KG1 (cell line): ENCODE results near the gene IFI44L.

Source experiments
- DNase-seq: peaks from one replicate; lab custom pipeline; 2025; lab: John Stamatoyannopoulos, UW

Gene IFI44L

GRCh38 chr1:78688697-78689096 lies 68.4 kb downstream of the IFI44L start:
- no peak for DNase-seq

- DNase-seq, result no peak
These were observed 70.3 kb downstream of the IFI44L start for GRCh38 chr1:78690516-78690915.

GRCh38 chr1:78691995-78692747 lies 71.9 kb downstream of the IFI44L start:
- no peak for DNase-seq
